HG03521 (cell line): ENCODE results near the gene ARID1B.

ENCODE experiments used
- ATAC-seq: cut with Tn5 transposase; IDR thresholded peaks from one replicate; pipeline ENCODE4 v1.9.1; 2021; ENCODE audit warnings: mild to moderate bottlenecking, moderate library complexity; ENCODE audit not compliant: unreplicated experiment

The ARID1B gene

DNA sequence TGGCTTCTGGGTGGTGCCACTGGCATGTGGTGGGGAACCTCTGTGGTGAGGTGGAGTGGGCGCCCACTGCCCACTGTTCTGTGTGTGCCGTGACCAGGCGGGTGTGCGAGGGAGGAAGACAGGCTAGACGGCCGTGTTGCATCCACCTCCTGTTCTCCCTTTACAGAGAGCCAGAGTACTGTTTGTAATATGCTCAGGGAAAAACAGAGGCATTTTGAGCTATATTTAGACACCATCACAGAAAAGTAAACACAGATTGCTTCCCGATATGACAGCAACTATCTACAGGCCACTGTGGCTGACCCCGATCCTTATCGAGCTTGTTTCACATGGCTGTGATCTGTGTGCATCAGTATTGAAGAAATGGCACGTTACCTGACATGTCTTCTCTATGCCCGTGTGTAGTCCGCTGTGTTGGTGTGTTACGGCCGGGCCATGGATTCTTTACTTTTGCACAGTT, 45.6 kb downstream of the ARID1B start:
- ATAC-seq: no peak

DNA sequence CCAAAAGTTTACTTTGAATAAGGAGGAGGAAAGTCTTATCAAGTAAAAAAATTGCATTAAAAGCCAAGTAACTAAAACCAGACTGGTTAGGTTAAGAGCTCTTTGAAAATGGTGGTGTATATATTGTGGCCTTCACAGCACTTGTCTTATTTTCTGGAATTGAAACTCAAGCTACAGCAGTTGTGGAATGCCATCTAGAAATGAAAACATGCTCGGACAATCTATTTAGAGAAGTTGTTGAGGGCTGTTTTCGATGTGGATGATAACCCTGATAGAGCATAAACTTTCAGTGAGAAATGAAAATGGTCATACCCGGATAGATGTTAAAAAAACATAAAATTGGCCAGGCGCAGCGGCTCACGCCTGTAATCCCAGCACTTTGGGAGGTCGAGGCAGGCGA, 47.0 kb downstream of the ARID1B start:
- no peak for ATAC-seq

DNA sequence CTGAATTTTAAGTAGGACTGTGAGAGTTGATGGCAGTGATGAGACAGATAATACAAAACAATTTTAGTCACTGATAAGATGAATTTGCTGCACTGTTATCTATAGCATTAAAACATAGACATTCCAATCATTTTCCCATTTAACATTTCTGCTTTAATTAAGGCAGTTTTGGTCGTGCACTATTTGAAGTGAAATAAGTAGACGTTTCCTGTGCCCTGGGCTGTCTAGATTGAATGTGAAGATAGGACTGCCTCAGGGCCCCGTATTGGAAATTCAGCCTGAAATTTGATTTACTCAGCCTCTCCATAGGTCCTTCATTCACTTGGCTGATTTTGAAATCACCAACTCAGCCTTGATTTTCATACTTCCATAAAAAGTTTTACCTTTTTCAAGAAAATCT, 48.3 kb downstream of the ARID1B start:
- no peak for ATAC-seq

DNA sequence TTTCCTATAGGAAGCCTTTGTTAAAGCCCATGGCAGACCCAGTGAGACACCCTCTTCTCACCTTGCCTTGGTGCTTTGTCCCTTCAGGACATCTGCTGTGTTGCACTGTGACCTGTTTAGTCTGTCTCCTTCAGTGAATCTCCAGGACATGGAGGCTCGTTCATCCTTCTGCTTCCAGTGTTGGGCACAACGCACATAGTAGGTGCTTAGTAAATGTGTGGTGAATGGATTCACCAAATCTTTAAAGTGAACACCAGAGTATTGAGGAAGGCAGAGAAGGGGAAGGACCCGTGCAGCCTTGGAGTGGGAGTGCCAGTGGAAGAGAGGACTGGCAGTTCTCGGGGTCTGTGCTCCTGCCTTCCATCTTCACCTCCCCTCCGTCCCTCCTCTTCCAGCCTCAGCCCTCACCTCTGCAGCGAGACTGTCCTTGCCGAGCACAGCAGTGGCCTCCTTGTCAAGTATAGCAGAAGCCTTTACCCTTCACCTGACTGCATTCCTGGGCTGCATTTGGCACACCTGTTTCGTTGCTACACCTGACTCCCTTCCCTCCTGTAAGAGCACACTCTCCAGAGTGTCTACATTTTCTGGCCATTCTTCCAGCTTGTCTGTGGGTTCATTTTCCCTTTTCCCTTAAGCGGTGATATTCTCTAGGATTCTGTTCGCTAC, 49.2 kb downstream of the ARID1B start:
- ATAC-seq: no peak

DNA sequence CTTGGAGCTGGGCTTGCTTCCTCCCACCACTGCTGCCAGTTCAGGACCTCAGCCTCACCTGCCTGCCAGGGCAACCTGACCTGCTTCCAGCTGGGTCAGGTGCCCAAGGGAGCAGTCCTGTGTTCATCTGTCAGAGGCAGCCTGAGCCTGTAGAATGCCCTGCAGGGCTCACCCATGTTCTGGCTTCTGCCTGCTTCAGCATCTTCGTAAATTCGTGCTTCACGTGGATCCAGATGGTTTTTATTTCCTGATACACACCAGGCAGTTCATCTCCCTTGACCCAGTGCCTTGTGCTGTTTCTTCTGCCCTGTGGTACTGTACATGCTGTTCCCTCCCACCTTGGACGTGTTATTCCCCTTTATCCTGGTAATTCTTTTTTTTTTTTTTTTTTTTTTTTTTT, 50.2 kb downstream of the ARID1B start:
- no peak for ATAC-seq

DNA sequence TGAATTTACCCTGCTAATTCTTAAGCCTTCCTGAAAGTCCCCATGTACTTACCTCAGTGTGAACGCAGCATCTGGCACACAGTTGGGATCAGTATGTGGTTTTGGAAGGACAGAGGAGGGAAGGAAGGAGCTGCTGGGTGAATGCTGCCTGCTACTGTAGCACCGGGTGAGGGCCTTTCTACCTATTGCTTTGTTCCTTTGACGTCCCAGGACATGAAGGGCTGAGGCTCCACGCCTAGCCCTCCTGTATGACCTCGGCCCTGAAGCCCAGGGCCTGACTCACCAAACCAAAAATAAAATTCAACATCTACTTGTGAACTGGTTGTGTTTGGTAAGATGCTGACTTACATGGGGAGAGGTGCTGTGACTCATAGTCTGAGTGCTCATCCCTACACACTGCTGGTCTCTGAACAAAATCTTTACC, 51.1 kb downstream of the ARID1B start:
- ATAC-seq: no peak

DNA sequence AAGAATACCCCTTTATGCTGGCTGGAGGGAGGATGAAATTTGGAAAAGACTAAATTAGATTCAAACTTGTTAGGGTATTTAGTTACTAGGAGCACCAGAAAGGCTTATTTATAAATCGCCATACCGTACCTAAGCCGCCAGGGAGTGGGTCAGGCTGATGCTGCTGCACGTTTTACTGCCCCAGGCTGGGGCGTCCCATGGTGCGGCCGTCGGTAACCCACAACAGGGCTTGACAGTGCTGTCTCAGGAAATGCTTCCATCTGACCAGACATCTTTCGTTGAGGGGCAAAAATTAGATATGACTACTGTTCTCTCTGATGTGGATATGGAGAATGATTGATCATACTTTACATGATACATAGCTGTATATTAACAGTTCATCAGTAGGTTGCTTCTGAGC, 52.9 kb downstream of the ARID1B start:
- no peak for ATAC-seq

DNA sequence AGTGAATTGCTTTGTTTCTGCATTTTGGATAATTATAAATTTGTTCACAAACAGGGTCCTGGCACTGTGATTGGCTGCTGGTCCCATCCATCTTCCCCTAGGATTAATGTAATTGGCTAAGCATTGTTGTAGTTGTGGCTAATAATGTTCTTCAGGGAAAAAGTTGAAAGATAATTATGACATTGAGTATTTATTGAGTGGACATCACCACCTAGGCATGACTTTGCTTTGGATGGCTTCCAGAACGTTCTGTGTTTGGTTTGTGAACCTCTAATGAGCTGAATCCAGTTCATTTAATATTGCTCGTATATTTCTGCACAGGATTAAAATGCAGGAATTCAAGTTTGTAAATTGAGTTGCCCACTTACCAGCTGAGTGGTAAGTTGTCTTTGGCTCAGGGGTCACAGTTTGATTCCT, 55.1 kb downstream of the ARID1B start:
- ATAC-seq: no peak

DNA sequence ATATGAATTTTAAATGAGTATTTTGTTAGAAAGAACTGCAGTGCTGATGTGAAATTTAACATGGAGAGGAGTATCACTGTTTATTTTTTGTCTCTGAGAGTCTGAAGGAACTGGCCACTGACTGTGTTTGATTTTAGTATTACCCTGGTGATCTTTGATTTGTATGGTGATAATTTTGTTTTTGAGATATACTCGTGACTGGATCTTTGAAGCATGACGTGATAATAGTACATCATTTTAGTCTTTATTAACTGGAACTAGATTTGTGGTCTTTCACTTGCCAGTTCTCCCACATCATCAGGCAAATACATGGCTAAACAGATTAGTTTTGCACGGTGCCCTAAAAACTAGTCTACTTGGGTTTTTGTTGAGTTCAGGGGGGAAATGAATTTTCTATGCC, 55.5 kb downstream of the ARID1B start:
- ATAC-seq: no peak

DNA sequence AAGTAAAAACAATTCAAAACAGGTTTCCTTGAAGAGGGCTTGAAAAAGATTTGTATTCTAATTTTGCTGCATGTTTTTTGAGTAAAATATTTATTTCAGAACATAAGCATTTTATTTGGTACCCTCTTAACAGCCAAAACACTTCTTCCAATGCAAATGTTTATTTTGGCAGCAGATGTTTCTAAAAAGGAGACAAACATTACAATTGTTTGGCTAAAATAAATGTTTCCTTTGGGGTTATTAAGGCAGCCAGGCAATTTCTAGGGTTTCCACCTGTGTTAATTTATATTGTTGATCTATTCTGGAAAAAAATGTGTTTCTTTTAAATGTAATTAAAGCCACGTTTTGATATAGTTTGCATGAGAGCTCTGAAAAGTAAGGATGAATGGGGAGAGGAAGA, 56.6 kb downstream of the ARID1B start:
- ATAC-seq: no peak

DNA sequence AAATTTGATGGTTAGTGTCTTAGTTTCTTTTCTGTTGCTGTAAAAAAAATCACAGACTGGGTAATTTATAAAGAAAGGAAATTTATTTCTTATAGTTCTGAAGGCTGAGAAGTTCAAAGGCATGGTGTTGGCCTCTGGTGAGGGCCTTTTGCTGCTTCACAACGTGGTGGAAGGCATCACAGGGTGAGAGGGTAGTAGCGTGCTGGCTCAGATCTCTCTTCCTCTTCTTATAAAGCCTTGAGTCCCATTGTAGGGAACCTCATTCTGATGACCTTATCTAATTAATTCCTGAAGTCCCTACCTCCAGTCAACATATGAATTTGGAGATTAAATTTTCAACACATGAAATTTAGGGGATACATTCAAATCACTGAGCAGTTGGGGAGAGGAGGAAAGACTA, 62.0 kb downstream of the ARID1B start:
- no peak for ATAC-seq

DNA sequence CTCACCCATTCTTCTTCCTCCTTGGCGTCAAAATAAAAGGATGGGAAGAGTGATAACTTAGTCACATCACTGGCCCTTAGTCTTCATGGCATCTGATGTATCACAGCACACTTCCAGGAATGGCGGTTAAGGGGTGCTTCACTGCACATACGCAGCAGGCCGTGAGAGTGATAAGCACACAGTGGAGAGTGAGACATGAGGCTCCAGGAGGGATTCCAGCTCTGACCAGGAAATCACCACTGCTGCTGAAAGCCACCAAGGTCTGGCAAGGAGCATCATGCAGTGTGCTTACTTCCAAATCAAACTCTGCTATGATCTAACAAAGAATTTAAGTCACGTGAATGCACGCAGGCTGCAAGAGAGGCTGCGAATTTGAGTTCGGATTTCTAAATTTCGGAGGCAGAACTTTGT, 62.4 kb downstream of the ARID1B start:
- ATAC-seq: no peak

DNA sequence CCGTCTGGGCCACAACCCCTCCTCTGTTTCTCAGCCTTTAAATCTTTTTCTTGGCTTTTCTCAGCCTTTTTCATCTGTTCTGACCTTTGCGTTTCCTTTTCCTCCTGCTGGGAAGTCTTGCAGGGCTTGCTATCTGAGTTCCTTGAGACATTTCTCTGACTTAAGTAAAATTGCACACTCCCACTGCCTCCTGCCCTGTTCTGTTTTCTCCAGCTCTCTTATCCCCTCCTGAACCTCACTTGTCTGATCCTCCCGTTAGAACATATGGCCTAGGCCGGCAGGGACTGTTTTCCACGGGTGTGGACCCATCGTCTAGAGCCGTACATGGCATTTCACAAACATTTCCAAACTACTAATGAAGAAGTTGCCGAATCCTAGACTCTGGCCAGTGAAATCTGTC, 63.0 kb downstream of the ARID1B start:
- ATAC-seq: no peak

DNA sequence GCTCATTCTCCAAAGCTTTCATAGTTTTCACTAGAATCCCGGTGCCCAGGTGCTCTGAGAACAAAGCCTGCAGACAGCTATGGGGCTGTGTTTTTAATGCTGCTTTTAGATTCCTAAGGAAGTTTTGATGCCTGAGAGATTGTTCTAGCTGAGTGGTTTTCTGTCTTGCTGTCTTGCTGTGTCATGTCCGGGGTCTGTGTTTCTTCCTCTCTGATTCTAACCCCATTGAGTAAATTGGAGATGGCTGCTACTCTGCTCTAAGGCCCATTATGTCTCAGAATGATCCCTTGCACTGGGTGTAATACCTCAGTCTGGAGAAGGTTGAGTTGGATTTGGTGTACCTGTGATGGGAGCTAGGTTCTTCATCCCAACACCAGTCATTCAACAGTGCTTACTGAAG, 63.4 kb downstream of the ARID1B start:
- ATAC-seq: no peak

DNA sequence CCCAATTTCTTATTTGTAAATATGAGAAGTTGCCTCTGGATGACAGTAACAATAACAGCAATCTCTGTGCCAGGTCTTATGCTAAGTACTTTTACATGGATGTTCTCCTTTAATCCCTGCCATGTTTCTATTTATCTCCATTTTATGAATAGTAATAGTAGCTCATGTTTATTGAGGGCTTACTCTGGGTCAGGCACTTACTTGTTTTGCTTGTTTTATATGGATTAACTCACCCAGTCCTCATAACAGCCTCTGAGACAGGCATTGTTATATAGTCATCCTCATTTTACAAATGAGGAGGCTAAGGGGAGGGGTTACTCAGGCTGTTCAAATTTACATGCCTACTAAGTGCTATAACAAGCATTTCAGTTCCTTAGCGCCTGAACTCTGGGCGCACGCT, 64.3 kb downstream of the ARID1B start:
- ATAC-seq: no peak

DNA sequence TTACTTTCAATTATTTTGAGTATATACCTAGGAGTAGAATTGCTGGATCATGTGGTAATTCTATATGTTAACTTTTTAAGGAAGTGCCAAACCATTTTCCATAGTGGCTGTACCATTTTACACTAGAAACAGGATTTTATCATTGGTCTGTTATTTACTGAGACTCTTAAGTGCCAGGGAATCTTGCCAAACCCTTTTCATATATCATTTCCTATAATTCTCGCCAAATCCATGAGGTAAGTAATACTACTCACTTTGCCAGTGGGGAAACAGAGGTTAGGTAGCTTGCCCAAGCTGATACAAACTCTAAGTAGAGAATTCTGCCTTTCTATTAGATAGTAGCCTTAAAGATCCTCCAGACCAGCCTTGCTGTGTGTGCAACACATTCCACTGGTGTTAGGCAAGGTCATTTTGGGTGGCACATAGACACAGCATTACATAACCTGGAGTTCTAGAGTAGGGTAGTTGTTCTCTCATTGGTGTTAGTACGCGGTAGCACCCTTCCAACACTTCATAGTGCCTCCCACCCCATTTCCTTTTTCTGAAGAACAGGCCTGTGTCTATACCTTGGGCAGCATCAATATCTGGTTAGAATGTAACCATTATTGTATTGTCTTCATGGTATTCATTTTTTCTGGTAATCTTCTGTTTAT, 65.5 kb downstream of the ARID1B start:
- no peak for ATAC-seq

DNA sequence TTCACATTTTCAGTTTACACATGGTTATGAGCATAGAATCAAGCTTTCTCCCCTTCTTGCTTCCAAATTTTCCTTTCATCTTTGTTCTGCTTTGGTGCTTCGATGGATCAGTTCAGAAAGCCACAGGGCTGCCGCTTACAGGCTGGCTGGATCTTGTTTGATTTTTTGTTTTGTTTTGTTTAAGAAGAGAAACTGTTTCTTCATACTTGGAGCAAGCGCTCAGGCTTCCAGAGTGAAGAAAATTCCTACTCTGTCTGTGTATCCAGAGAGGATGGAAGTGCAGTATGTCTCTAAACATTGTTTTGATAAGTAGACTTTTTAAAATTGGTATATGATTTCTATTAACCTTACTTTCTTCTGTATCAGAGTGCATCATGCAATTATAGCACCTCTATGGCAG, 66.9 kb downstream of the ARID1B start:
- ATAC-seq: no peak

DNA sequence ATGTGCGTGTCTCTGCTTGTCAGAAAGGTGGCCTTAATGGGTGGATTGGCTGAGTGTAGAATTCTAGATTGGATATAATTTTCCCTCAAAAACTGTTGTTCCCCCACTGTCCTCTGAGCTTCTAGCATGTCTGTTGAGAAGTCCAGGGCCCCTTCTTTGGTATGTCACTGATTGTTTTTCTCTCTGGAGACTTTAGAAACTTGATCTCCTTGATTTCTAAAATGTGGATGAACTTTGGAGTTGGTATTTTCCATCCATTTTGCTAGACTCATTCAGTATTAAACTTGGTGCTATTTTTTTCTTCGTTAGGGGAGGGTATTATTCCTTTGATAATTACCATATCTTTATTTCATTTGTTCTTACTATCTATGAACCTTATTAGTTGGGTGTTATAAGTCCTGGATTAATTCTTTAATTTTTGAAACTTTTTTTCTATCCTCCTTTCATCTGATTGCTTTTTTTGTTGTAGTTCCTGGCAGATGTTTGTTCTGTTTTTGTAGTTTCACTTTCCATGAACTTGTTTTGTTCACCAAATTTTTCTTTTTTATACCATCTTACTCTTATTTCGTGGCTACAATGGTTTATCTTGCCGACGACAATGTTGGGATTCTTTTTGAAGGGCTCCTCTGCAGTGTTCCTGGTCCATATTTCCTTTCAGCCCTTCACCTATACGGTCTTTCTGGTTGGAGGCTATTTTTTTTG, 68.4 kb downstream of the ARID1B start:
- no peak for ATAC-seq

DNA sequence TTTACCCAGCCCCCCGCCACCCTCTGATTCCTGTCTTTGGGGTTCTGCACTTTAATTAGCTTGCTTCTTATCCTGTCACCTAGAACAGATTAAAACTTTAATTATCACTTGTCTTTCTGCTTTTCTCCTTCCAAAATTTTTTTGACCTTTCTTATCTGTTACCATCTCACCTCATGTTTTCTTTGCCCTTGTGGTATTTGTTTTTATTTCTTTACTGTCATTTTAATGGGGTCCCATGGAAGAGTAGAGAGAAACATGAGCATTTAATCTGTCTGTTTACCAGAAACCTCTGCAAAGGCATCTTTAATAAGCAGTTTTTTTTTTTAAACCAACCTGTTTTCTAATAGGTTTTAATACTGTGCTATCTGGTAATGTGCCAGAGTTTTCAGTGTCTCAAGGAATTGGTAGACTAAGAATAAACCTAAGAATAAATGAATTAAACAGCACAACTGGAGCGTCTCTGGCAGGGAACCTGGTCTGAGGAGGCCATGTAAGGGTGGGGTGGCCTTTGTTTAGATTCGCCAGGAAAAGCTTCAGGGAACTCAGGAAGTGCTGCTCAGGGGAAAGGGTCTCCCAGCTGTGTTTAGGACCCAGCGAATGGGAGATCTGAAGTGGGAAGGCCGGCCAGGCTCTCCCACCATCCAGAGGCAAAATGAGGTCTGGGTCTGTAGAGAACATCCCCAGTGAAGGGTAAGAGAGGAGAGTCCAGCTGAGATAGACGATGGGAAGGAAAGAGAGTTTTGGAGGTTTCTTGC, 69.8 kb downstream of the ARID1B start:
- no peak for ATAC-seq

DNA sequence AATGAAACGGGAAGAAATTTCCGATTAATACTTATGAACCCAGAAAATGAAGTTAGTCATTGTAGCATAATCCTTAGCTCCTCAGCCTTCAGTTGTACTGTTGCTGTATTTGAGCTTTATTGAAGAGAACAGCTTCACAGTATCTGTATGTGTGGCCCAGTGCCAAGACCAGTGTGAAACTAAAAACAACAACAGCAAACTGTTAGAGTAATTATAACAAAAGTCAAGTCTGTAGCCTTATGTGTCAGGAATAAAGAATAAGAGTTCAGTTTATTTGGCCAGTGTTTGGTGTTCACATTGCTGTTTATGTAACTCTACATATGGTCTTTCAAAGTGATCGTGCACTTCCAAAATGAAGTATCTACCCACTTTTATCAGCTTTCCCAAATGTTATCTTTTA, 70.9 kb downstream of the ARID1B start:
- no peak for ATAC-seq

DNA sequence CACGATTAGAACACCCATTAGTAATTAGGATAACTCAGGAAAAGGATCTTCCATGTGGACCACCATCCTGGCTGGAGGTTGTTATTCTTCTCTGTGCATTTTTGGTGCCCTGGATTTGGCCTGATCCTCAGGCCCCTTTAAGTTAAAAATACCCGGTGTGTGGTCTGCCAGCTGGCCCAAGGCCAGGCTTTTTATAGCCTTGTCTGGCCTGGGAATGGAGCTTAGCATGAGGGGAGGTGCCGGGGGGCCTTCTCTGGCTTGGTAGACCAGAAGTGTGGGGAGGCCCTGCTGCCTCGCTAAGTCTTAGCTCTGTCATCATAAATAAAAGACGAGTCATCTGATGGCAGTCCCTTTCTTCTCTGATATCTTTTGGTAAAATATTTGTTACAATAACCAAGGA, 71.4 kb downstream of the ARID1B start:
- ATAC-seq: no peak

DNA sequence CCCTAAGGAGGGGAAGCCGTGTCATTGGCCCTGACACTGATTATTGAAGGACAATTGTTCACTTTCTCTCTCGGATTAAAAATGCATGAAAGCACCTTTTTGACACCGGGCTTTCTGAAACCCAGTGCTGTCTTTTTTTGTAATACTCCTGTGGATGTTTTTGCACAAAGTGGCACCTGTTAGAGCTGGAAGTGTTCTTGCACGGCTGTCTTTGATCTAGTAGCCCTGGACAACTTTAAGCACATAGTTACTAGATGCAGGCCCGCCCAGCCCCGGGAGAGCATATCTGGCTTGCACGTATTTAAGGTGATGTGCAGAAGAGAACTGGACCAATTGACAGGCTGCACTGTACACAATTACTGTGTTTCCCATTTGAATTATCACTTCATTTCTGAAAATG, 72.6 kb downstream of the ARID1B start:
- ATAC-seq: no peak
